Peyer's patch (tissue), 4 donors: ENCODE data around the gene GRID2. TPM values are rescaled to one million over a fixed set of nuclear protein-coding genes. Genes with fewer than 3 reads are reported as not detected.

ENCODE experiments used
- DNase-seq, 3 donors: peaks; one replicate each; pipeline ENCODE4 v3.0.0-alpha.2; 2017 to 2019
- H3K27ac ChIP-seq, 4 donors: fragments of 200-600 bp; sonication (generic); one replicate each; pipeline ENCODE4 v1.5.1; 2016 to 2019
- H3K27me3 ChIP-seq, 2 donors: fragments of 200-600 bp; sonication (generic); one replicate each; pipeline ENCODE4 v1.5.1; 2019
- H3K36me3 ChIP-seq, 3 donors: fragments of 200-600 bp; sonication (generic); one replicate each; pipeline ENCODE4 v1.5.1; 2016 to 2019
- H3K4me1 ChIP-seq, 4 donors: fragments of 200-600 bp; sonication (generic); one replicate each; pipeline ENCODE4 v1.5.1; 2016 to 2019
- H3K4me3 ChIP-seq, 4 donors: fragments of 200-600 bp; sonication (generic); 1 replicate in 3 of 4; 2 replicates in 1 of 4; pipeline ENCODE4 v1.5.1; 2016 to 2019; ENCODE audit warnings: mild to moderate bottlenecking in 1 of 4
- H3K9me3 ChIP-seq, 4 donors: fragments of 200-600 bp; sonication (generic); one replicate each; pipeline ENCODE4 v1.5.1; 2016 to 2019; ENCODE audit warnings: mild to moderate bottlenecking in 1 of 4
- CTCF ChIP-seq, 6 experiments: fragments of 450-650 bp in 4 of 6; fragments of 200-600 bp in 2 of 6; sonication (generic) in 1 of 6; IDR thresholded peaks; one replicate each; pipeline ENCODE4 v1.5.1; 2017 to 2019; ENCODE audit warnings: antibody characterized with exemption in 6 of 6, mild to moderate bottlenecking in 3 of 6, moderate library complexity in 1 of 6
- POLR2A ChIP-seq, 2 donors: fragments of 450-650 bp; IDR thresholded peaks; one replicate each; pipeline ENCODE4 v1.5.1; 2017; ENCODE audit warnings: antibody characterized with exemption in 2 of 2, mild to moderate bottlenecking in 2 of 2, moderate library complexity in 2 of 2
- total RNA-seq, 4 donors: library from RNA; depleted of rRNA; stranded (reverse); fragments of >200 nt; gene quantifications; one replicate each; pipeline ENCODE4 v1.1.0, GENCODE V29; 2016

GRID2 gene
- total RNA-seq, 4 donors from 2014 or later: 0.54 TPM; not detected in 3

GRCh38 chr4:93018806-93019205, 715.0 kb downstream of the GRID2 start:
- Histone ChIP-seq H3K4me3 (no peak overlapping the region), H3K36me3 (no peaks in the 10 kb centered on the region), H3K9me3 (no peaks in the 10 kb centered on the region), H3K27me3 (no peaks in the 10 kb centered on the region), H3K4me1 (no peaks in the 10 kb centered on the region), H3K27ac (no peak overlapping the region)
- TF ChIP-seq CTCF (IDR thresholded peaks at IDR 0.05): no peak
- TF ChIP-seq POLR2A (IDR thresholded peaks at IDR 0.05): no peak
- no peak for DNase-seq

- TF ChIP-seq CTCF (IDR thresholded peaks at IDR 0.05) (no peak), POLR2A (IDR thresholded peaks at IDR 0.05) (no peak)
- no peak overlapping the region for H3K27ac ChIP-seq
- H3K27me3 ChIP-seq: no peaks in the 10 kb centered on the region
- no peaks in the 10 kb centered on the region for H3K36me3 ChIP-seq
- no peak for DNase-seq
- no peaks in the 10 kb centered on the region for H3K4me1 ChIP-seq
- no peaks in the 10 kb centered on the region for H3K9me3 ChIP-seq
- no peak overlapping the region for H3K4me3 ChIP-seq
These were observed 726.0 kb downstream of the GRID2 start for GRCh38 chr4:93029769-93030168.

GRCh38 chr4:93030670-93031069, 726.9 kb downstream of the GRID2 start:
- no peak for DNase-seq
- no peak overlapping the region for H3K4me3 ChIP-seq
- H3K9me3 ChIP-seq: no peaks in the 10 kb centered on the region
- no peaks in the 10 kb centered on the region for H3K4me1 ChIP-seq
- H3K27me3 ChIP-seq: no peaks in the 10 kb centered on the region
- no peak for TF ChIP-seq CTCF (IDR thresholded peaks at IDR 0.05)
- no peak for TF ChIP-seq POLR2A (IDR thresholded peaks at IDR 0.05)
- H3K27ac ChIP-seq: no peak overlapping the region
- no peaks in the 10 kb centered on the region for H3K36me3 ChIP-seq

- TF ChIP-seq POLR2A (IDR thresholded peaks at IDR 0.05) (no peak), CTCF (IDR thresholded peaks at IDR 0.05) (no peak)
- Histone ChIP-seq H3K4me3 (no peak overlapping the region), H3K27me3 (no peaks in the 10 kb centered on the region), H3K9me3 (no peaks in the 10 kb centered on the region), H3K27ac (no peak overlapping the region), H3K36me3 (no peaks in the 10 kb centered on the region), H3K4me1 (no peaks in the 10 kb centered on the region)
- DNase-seq: no peak
These were observed 727.8 kb downstream of the GRID2 start for GRCh38 chr4:93031431-93032098.

GRCh38 chr4:93042746-93043145, 739.0 kb downstream of the GRID2 start:
- no peaks in the 10 kb centered on the region for H3K36me3 ChIP-seq
- no peak for DNase-seq
- no peaks in the 10 kb centered on the region for H3K27me3 ChIP-seq
- no peak overlapping the region for H3K4me3 ChIP-seq
- H3K4me1 ChIP-seq: no peaks in the 10 kb centered on the region
- TF ChIP-seq CTCF (IDR thresholded peaks at IDR 0.05): no peak
- no peak for TF ChIP-seq POLR2A (IDR thresholded peaks at IDR 0.05)
- H3K27ac ChIP-seq: no peak overlapping the region
- H3K9me3 ChIP-seq: no peaks in the 10 kb centered on the region

- no peak overlapping the region for H3K4me3 ChIP-seq
- no peaks in the 10 kb centered on the region for H3K36me3 ChIP-seq
- H3K27ac ChIP-seq: no peak overlapping the region
- H3K9me3 ChIP-seq: no peaks in the 10 kb centered on the region
- DNase-seq: no peak
- no peaks in the 10 kb centered on the region for H3K4me1 ChIP-seq
- TF ChIP-seq POLR2A (IDR thresholded peaks at IDR 0.05) (no peak), CTCF (IDR thresholded peaks at IDR 0.05) (no peak)
- H3K27me3 ChIP-seq: no peaks in the 10 kb centered on the region
These were observed 749.4 kb downstream of the GRID2 start for GRCh38 chr4:93053140-93053539.
